Measurements from ENCODE around the gene SUMF1.
A peak's percentile ranks its signal among the peaks of the same experiment; 100 is the strongest.

The SUMF1 gene

DNA sequence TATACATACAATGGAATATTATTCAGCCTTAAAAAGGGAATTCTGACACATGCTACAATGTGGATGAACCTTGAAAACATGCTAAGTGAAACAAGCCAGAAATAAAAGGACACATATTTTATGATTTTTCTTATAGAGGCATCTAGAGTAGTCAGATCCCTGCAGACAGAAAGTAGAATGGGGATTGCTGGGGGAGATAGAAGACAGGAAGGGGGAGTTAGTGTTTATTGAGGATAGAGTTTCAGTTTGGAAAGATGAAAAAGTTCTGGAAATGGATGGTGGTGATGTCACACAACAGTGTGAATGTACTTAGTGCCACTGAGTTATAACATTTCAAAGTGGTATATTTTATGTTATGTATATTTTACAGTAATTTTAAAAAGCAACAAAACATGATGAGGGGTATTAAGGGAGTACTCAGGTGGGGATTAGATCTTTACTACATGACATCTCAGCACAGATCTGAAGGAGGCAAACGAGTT is 30.8 kb upstream of the SUMF1 start:
- no peak for DNase-seq (ENCODE audit: low read depth in 3 of 3, low spot score in 1 of 3)

DNA sequence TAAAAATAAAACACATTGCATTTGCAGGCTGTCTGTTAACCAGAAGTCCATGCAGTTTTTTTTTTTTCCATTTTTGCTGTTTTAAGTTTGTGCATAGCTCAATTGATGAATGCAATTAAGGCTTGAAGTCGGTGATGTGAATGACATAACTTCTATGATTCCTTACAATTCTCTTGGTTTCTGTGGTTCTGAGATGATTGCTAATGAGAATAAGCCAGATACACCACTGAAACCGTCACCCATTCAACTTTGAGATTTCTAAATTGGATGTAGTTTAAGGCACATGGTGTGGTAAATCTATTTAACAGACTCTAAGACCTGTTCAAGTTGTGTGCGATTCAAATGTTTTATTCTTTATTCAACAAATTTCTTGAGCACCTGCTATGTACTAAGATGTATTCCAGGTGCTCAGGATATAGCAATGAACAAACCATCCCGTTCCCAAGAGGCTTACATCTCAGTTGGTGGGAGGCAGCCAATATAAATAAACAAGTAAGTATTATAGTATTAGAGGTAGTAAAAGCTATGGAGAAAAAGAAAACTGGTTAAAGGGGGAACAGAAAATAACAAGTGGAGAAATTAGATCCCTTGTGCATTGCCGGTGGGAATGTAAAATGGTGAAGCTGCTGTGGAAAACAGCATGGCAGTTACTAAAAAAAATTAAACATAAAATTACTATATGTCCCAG is 30.1 kb upstream of the SUMF1 start:
- DNase-seq (ENCODE audit: low read depth in 3 of 3, low spot score in 1 of 3), result no peak

DNA sequence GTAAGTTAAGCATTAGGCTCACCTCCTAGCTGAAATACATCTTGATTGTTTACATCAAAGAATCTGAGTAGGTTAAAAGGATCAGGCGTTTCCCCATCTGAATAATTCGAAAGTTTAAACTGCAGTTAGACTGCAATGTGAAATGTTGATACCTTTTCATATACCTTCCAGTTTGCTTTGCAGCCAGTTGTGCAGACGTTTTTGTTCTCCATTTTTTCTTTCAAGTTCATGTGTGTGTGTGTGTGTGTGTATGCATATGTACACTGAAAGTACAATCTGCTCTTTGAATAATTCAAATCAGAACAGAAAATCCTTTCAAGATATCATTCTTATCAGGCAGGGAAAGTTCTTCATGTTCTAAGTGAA is 29.0 kb upstream of the SUMF1 start:
- DNase-seq (ENCODE audit: low read depth in 3 of 3, low spot score in 1 of 3), result no peak

DNA sequence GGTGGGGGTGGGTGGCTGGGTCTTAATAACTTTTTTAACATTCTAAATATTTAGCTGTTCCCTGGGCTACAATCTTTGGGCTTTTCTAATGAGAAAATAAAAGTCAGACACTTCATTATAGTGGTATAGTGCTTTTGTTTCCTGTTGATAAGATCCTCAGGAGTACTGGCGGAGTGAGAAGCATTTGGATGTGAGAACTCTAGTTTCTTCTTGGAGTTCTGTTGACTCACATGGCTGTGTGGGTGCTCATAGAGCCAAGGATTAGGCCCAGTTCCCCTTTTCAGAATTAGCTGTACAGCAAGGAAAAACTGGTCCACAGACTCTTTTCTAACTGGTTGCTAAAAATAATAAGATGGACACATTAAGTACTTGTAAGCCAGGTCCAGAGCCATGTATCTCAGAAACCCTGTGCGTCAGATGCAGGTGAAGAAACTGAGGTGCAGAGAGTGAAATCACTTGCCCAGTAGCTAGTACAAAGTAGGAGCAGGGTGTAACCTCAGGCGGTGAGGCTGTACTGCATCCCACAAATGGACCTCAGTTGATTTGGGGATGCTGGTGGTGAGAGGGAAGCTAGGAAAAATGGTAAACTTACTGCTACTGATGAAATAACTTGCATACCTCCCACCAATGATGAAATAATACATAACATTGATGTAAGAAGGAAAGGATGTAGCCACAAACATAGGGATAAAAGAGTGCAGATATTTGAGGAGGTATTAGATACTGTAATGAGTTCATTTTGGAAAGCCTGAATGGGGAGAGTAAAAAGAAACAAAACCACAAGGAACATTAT is 28.4 kb upstream of the SUMF1 start:
- DNase-seq (ENCODE audit: low read depth in 3 of 3, low spot score in 1 of 3), result no peak

DNA sequence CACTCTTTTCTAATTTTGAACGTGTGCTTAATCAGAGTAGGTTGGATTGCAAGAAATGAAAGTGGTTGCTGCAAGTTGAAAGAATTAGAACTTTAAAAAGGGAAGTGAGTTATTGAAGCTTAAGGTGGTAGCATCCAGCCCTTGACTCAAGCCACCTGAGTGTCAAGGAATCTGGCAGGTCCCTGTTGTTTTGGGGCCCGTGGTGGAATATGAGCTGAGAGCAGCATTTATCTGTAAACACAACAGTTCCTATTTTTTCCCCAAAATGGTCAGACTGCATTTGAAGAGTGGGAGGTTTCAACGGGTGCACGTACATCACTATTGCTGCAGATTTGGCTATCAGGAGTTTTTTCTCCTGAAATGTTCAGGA is 27.8 kb upstream of the SUMF1 start:
- no peak for DNase-seq (ENCODE audit: low read depth in 3 of 3, low spot score in 1 of 3)

DNA sequence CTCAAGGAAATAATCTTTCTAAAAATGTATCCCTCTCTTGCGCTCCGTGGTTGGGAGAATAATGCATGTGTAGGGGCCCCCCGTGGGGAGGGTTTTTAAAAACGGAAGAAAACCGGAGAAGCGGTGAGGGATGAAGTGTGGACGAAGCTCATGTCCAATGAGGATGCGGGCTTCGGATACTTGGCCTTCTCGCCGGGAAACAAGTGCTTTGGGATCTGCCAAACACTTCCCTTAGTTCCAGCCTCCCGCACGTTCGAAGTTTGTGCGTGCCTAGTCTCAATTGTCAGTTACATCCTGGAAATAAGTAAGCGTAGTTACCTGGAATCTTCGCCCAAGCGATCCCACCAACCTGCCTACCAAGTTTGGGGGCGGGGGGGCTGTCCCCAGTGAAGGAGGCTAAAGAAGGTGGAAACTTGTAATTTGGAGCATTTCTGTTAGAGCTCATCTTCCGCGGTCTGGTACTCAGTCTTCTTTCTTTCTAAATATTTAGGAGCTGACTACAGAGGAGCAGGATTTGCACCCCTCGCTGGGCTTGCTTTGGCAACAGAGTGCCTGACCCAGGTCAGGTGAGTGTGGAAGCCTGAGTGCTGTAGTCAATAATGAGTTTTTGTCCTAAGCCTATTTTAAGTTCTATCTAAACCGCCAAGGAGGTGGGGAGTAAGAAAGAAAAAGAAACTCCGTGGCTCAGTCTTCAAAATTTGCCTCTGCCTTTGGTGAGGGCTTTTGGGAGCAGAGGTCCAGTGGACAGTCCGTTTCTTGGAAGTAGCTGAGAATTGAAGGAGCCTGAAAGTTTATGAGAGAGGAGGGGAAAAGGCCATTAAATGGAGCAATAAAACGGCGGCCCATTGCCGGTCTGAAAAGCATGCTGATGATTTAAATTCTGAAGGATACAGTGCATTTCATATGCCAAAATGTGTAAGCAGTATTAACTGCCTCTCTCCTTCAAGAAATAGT is 27.1 kb upstream of the SUMF1 start:
- no peak for DNase-seq (ENCODE audit: low read depth in 3 of 3, low spot score in 1 of 3)

DNA sequence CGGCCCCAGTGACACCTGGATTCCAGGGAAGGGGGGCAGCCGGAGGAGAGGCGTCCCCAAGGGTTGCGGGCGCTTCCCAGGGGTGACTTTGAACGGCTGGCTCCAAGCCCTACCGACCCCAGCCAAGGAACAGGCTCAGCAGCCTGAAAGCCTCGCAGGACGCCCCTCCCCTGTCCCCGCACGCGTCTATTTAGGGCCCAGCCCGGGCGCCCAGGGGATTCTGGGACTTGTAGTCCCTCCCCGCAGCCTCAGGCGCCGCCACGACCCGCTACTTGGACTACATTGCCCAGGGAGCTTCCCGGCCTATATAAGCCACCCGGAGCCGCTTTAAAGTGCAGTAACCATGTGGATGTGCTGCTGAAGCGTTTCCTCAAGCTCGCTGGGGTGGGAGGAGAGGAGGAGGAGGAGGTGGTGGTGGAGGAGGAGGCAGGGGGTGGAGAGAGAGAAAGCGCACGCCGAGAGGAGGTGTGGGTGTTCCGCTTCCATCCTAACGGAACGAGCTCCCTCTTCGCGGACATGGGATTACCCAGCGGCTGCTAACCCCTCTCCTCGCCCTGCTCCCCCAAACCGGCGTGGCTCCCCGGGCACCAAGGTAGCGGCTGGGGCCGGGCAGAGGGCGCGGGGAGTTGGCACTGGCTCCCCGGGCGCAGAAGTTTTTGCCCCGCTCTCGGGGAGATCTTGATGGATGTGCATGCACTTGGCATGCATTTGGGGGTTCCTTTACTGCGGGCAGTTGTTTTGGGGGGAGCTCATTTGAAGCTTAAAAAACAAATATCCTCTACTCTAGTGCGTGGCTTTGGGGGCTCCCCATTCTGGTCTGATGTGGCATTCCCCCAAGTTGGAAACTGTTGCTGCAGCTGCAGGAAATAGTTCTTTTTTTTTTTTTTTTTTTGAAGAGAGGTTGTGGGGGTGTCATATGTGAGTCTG is 26.2 kb upstream of the SUMF1 start, which contains the start of gene ITPR1:
TSS of gene ITPR1 (plus strand) at position 335 of the 927 bp plus-strand sequence. CDS start 23,144 bp downstream, outside the sequence.
- peak; percentile 91 to 99 (median 98) for DNase-seq (ENCODE audit: low read depth in 3 of 3, low spot score in 1 of 3)

DNA sequence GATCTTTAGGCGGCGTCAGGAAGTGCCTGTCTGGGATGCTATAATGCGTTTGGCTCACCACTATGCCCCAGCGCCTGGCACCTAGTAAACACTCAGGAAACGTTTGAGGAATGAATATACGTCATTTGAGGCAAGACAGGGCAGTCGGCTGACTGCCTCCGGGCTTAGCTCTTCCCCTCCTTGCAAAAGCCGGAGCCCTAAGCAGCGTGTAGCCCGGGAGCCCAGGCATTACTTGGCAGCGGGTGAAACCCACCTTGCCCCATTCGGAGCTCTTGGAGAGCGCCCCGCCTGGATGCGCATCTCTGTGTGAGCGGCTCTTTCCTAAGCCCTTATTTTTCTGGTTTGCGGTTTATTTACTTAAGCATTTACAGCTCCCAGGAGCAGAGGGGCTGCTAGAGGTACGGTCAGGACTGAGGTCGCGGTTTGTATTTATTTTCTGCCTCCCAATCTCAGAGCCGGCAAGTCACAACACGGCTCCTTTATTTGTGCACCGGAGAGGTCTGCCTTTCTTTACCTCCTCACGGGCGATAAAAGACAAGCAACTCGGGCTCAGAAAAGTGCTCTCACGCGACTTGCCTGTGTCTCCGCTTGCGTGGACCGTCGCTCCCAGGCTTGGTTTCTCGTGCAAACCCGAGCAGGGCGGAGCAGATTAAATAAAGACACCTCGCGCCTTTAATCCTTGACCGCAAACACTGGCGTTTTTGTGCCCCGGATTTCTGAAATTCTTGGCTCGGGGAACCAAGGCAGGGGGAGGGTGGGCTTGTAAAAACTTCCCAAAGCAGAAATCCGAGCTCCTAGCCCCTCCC is 25.3 kb upstream of the SUMF1 start:
- no peak for DNase-seq (ENCODE audit: low read depth in 3 of 3, low spot score in 1 of 3)

DNA sequence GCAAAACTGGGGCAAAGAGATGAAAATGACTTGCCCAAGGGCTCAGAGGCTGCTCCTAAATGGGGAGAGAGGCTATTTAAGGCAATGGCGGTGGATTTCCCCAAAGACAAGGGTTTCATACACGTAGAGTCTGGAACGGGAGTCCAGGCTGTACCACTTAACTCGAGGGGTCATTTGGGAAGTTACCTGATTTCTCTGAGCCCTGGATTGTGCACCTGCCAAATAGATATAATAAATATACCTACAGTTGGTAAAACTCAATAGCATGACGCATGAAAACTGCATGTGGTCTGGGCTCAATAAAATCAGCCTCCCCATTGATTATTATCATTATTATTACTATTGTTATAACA is 24.8 kb upstream of the SUMF1 start:
- no peak for DNase-seq (ENCODE audit: low read depth in 3 of 3, low spot score in 1 of 3)

DNA sequence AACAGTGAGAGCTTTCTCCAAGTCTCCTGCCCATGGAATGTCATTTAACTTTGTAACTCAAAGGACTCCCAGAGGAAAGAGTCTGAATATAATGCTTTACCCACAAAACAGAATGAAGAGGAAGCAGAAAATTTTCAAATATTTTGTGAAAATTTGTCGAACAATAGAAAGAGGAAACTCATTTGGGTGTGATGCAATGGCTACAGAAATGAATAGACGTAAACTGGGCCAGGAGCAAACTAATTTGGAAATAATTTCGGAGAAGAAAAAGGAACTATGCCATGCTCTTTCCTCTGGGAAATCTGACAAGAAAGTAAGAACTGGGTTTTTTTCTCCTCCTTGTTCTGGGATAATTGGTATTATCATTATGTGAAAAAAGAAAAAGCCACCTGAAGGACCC is 11.2 kb upstream of the SUMF1 start:
- no peak for DNase-seq (ENCODE audit: low read depth in 3 of 3, low spot score in 1 of 3)

DNA sequence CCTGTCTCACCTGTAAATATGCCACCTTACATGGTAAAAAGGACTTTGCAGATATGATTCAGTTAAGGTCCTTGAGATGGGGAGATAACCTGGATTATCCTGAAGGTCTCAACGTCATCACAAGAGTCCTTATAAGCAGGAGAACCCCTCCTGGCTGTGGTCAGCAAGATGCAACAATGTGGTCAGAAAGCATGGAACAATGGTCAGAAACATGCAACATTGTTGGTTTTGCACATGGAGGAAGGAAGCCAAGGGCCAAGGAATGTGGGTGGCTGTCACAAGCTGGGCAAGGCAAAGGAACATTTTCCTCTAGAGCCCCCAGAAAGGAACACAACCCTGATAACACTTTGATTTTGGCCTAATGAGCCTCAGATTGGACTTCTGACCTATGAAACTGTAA is 9.4 kb upstream of the SUMF1 start:
- DNase-seq (ENCODE audit: low read depth in 3 of 3, low spot score in 1 of 3), result no peak

DNA sequence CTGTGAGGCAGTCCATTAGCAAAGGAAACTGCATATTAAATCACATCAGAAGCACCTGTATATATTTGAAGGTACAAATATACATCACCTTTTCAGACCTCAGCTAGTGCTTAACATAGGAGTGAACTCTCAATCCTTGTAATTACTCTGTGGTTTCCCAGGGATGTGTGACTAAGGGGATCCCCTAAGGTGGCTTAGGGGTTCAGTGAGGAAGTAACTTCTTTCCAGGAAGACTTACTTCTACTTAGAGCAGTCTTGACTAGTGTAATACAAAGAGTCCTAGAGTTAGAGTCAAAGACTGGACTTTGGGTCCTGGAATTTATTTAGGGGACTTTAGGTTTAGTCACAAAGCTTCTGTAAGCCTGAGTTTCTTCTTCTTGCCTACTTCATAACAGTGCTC is 8.7 kb upstream of the SUMF1 start:
- no peak for DNase-seq (ENCODE audit: low read depth in 3 of 3, low spot score in 1 of 3)

DNA sequence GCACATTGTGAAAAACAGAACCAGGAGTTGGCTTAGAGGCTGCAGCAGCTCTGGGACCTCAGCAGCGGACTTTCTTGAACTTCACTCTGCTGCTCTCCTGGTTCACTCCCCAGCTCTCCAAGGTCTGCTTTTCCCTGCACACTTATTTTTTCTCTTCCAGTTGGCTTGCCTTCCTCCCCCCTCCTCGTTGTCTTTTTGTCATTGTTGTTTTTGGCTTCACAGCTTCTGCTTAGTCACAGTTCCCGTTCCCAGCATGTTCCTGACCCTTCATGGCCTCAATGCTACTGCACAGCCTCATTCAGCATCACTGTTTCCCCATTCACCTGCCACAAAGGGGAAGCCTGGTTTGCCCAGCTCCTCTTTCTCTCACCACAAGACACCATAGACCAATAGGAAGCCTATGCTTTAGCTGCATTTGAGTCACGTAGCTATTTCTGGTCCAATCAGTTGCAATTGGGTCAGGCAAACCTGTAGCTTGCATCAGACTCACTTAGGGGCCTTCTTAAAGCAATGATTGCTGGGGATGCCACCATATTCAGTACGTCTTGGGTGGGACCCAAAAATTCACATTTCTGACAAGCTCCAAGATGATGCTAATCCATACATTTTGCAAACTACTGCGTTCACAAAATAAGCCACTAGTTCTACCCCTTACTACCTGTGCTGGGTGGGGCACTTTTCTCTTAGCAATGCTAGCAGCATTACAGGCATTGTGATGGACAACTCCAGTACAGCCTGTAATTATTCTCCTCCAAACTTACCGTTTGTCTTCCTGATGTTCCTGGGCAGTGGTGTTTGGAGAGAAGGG is 7.8 kb upstream of the SUMF1 start:
- no peak for DNase-seq (ENCODE audit: low read depth in 3 of 3, low spot score in 1 of 3)

DNA sequence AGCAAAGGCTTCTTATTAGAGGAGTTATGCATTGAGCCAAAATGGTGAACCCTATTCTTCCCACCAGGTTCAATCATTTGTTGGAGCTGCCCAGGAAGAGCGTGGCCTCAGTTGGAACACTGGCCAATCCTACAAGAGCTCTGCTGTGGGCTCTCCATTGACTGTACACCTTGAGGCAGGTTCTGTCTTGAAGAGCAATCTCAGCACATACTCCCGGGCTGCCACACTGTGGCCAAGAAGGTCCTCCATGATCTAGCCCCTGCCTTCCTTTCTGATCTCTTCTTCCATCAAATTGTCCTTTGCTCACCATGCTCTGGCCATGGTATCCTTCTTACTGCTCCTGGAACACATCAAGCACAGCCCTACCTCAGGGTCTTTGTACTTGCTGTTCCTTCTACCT is 5.7 kb upstream of the SUMF1 start:
- no peak for DNase-seq (ENCODE audit: low read depth in 3 of 3, low spot score in 1 of 3)

DNA sequence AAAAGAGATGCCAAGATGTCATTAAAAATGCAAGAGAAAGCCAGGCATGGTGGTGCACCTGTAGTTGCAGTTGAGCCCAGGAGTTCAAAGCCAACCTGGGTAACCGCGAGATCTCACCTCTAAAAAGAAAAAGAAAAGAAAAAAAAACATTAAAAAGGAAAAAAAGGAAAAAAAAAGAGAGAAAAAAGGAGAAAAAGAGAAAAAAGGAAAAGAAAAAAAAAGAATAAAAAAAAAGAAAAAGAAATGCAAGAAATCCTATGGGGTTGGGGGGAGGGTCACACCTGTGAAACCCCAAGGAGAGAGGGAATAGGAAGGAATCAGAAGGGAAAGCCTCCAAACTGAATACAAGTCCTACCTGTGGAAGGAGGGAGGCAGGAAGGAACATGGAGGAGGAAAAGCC is 5.2 kb upstream of the SUMF1 start:
- DNase-seq (ENCODE audit: low read depth in 3 of 3, low spot score in 1 of 3), result no peak

DNA sequence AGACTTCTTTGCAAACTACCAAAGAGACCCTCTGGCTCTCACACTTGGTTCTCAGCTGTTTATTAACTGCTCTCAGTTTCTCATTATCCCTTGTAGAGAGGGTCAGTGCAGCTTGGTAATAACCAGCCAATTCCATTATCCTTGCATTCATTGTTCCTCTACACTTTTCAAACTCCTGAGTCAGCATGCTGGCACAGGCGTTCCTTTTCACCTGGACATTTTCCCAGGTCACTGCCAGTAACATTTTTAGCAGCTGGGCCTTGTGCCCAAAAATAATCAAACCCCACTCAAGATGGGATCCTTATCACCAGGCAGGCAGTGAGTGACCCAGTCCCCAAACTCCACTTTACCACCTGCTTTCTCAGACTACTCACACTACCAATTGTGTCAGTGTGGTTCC is 4.8 kb upstream of the SUMF1 start:
- DNase-seq (ENCODE audit: low read depth in 3 of 3, low spot score in 1 of 3), result no peak

DNA sequence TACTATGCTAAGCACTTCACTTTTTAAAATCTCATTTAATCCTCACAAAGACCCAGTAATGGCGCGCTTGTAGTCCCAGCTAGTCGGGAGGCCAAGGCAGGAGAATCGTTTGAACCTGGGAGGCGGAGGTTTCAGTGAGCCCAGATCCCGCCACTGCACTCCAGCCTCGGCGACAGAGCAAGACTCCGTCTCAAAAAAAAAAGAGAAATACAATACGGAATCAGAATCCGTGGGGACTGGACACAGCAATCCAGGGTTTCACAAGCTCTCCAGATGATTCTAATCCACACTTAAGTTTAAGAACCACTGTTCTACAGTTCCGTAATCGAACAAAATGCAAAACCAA is 426 bp upstream of the SUMF1 start:
- DNase-seq (ENCODE audit: low read depth in 3 of 3, low spot score in 1 of 3), result no peak

DNA sequence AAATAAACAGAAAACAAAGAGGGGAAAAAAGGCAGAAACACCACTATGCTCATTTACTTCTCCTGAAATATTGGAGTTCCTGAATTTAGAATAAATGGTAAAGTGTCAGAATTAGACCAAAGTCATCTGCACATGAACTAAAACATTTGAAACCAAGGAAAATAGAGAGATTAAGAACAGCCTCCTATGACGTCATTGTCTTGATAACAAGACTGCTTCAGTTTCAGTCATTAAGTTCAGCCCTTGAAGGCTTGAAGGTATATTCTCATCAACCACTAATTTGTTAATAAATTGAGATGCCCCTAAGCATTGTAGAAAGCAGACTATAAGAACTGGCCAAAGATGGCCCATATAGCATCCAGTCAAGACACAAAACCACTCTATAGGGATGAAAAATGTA is 2.5 kb downstream of the SUMF1 start:
- DNase-seq (ENCODE audit: low read depth in 3 of 3, low spot score in 1 of 3), result no peak

Data from stimulated activated CD4-positive, alpha-beta T cell treated with anti-CD3 and anti-CD28 coated beads, TNF-alpha, amount 100 ng/mL, for 1 hour (primary cell).